SK-N-SH (cell line): Measurements from ENCODE around the gene WIPI1. TPM values are rescaled to one million over a fixed set of nuclear protein-coding genes. Genes with fewer than 3 reads are reported as not detected.
A peak's percentile ranks its signal among the peaks of the same experiment; 100 is the strongest.
"Not testable (repeated sequence)": the region's sequence is repeated elsewhere in the genome, so short reads cannot be mapped to it uniquely, and the experiment has no call there.

ENCODE experiments used
- CTCF ChIA-PET: fragments of 300-600, 350-600 bp; formaldehyde crosslinking; extraction: SDS; loops from one replicate; lab custom pipeline; 2021; lab: Yijun Ruan, JAX
- POLR2A ChIA-PET: fragments of 350-600 bp; sonication (Branson Sonifier 250); formaldehyde crosslinking; extraction: SDS; loops from one replicate; lab custom pipeline; 2020; ENCODE audit warnings: antibody characterized with exemption, inconsistent platforms; lab: Yijun Ruan, JAX
- DNase-seq: peaks from one replicate; pipeline ENCODE4 v3.0.0; 2012
- H2AFZ ChIP-seq: fragments of 200-600 bp; sonication (generic); 2 replicates; pipeline ENCODE4 v1.8.1; 2016; ENCODE audit warnings: antibody characterized with exemption, mild to moderate bottlenecking, low read depth
- H3F3A ChIP-seq: fragments of 200-600 bp; sonication (generic); replicated peaks from 2 replicates; pipeline ENCODE3; 2016; ENCODE audit warnings: antibody characterized with exemption, mild to moderate bottlenecking; ENCODE audit not compliant: insufficient read depth
- H3K27ac ChIP-seq, 2 experiments: fragments of 200-500 bp in 1 of 2; fragments of 200-600 bp in 1 of 2; sonication (Bioruptor generic) in 1 of 2; sonication (generic), shearing (Covaris generic) in 1 of 2; 2 replicates each; pipeline versions ENCODE4 v1.5.1 to v1.6.1; 2014 to 2016; ENCODE audit warnings: low read depth in 2 of 2, inconsistent platforms in 1 of 2, low read length in 1 of 2, mild to moderate bottlenecking in 1 of 2, mixed read lengths in 1 of 2
- H3K27me3 ChIP-seq: fragments of 200-600 bp; sonication (generic), shearing (Covaris generic); 2 replicates; pipeline ENCODE4 v1.6.1; 2016; ENCODE audit warnings: mixed run types; ENCODE audit not compliant: insufficient read depth
- H3K36me3 ChIP-seq, 2 experiments: fragments of 200-500 bp in 1 of 2; fragments of 200-600 bp in 1 of 2; sonication (Bioruptor generic) in 1 of 2; sonication (generic) in 1 of 2; replicated peaks in 1 of 2; 2 replicates each; pipeline versions ENCODE3 to v1.5.1; 2014 to 2016; ENCODE audit warnings: low read length in 1 of 2, mild to moderate bottlenecking in 1 of 2; ENCODE audit not compliant: insufficient read depth in 2 of 2, control insufficient read depth in 1 of 2
- H3K4me1 ChIP-seq, 2 experiments: fragments of 200-500 bp in 1 of 2; fragments of 200-600 bp in 1 of 2; sonication (Bioruptor generic) in 1 of 2; sonication (generic), shearing (Covaris generic) in 1 of 2; 2 replicates each; pipeline versions ENCODE4 v1.5.1 to v1.6.1; 2014 to 2016; ENCODE audit warnings: low read depth in 1 of 2, low read length in 1 of 2, mixed run types in 1 of 2; ENCODE audit not compliant: insufficient read depth in 2 of 2, control insufficient read depth in 1 of 2
- H3K4me2 ChIP-seq: fragments of 200-600 bp; sonication (generic), shearing (Covaris generic); 2 replicates; pipeline ENCODE4 v1.6.1; 2017; ENCODE audit warnings: mixed run types
- H3K4me3 ChIP-seq, 2 experiments: fragments of 200-500 bp in 1 of 2; fragments of 200-600 bp in 1 of 2; sonication (Bioruptor generic) in 1 of 2; sonication (generic), shearing (Covaris generic) in 1 of 2; 2 replicates each; pipeline versions ENCODE4 v1.5.1 to v1.8.1; 2014 to 2016; ENCODE audit warnings: low read depth in 2 of 2, inconsistent platforms in 1 of 2, low read length in 1 of 2, mild to moderate bottlenecking in 1 of 2, mixed read lengths in 1 of 2, moderate library complexity in 1 of 2
- H3K79me2 ChIP-seq: fragments of 200-600 bp; sonication (generic); 2 replicates; pipeline ENCODE4 v1.8.1; 2017; ENCODE audit warnings: mild to moderate bottlenecking; ENCODE audit not compliant: insufficient read depth
- H3K9ac ChIP-seq: fragments of 200-600 bp; sonication (generic); 2 replicates; pipeline ENCODE4 v1.6.1; 2017; ENCODE audit warnings: mixed run types
- H3K9me2 ChIP-seq: fragments of 200-600 bp; sonication (generic); 2 replicates; pipeline ENCODE4 v1.6.1; 2017; ENCODE audit warnings: mixed run types
- H3K9me3 ChIP-seq: fragments of 200-600 bp; sonication (generic); 2 replicates; pipeline ENCODE4 v1.6.1; 2017; ENCODE audit warnings: mixed run types, mild to moderate bottlenecking, moderate library complexity
- H4K20me1 ChIP-seq: fragments of 200-600 bp; sonication (generic); 2 replicates; pipeline ENCODE4 v1.6.1; 2017; ENCODE audit warnings: mild to moderate bottlenecking, mixed run types; ENCODE audit not compliant: insufficient read depth
- WGBS: methylation state at CpG from one replicate; pipeline ENCODE4 v1.1.6; 2017; ENCODE audit warnings: low lambda C conversion rate; 5-methylcytosine and 5-hydroxymethylcytosine counted together
- polyA plus RNA-seq, 3 experiments: library from polyadenylated mRNA; depleted of rRNA; stranded (reverse); fragments of >200 nt; gene quantifications; 2 replicates each; pipeline ENCODE4 v1.2.3, GENCODE V29; 2012

WIPI1 gene
- polyA plus RNA-seq, 1 of the 3 experiments (the other 2 are of a cell fraction), result 52.7 TPM

GRCh38 chr17:68414901-68415300 is 42.4 kb downstream of the WIPI1 start:
- H3K4me2 ChIP-seq, H4K20me1 ChIP-seq, POLR2A ChIA-PET, H3K36me3 ChIP-seq, H3K27me3 ChIP-seq, H3K9ac ChIP-seq, DNase-seq, H3K9me2 ChIP-seq, H3K4me1 ChIP-seq, H3K9me3 ChIP-seq, H2AFZ ChIP-seq, H3K27ac ChIP-seq, H3K4me3 ChIP-seq, H3K79me2 ChIP-seq, H3F3A ChIP-seq: not testable (repeated sequence)
- CTCF ChIA-PET, result interaction anchor here (1.0 to 3.1 kb wide), 3 partner anchors 16 to 21 kb away, joined by 4 to 19 read pairs (median 4); no protein-coding TSS in a partner anchor

- peak overlapping the region; percentile 59; the same call in 1 of the 2 replicates for H2AFZ ChIP-seq
- peak overlapping the region; percentile 62; the same call in 1 of the 2 replicates for H3K4me2 ChIP-seq
- not testable (repeated sequence) for H3K9me3 ChIP-seq
These were observed 43.4 kb downstream of the WIPI1 start for GRCh38 chr17:68413597-68414560.

GRCh38 chr17:68407656-68408055 is 49.6 kb downstream of the WIPI1 start:
- DNase-seq, H2AFZ ChIP-seq, H4K20me1 ChIP-seq, H3F3A ChIP-seq, H3K4me2 ChIP-seq, H3K36me3 ChIP-seq, H3K27me3 ChIP-seq, H3K9me3 ChIP-seq, H3K27ac ChIP-seq, H3K4me1 ChIP-seq, H3K4me3 ChIP-seq, H3K79me2 ChIP-seq, H3K9ac ChIP-seq, POLR2A ChIA-PET, H3K9me2 ChIP-seq: not testable (repeated sequence)
- WGBS, result 3% methylated on average over 1 of the region's 1 CpG
- CTCF ChIA-PET, result interaction anchor here (0.8 to 1.4 kb wide), 2 partner anchors 9 to 16 kb away, joined by 3 to 7 read pairs; no protein-coding TSS in a partner anchor

More at GRCh38 chr17:68413597-68414560, 43.4 kb downstream of the WIPI1 start:
- DNase-seq, H3K79me2 ChIP-seq, H4K20me1 ChIP-seq, H3K9me2 ChIP-seq, H3F3A ChIP-seq, H3K9ac ChIP-seq, H3K36me3 ChIP-seq, H3K27ac ChIP-seq, POLR2A ChIA-PET, H3K27me3 ChIP-seq, H3K4me1 ChIP-seq: not testable (repeated sequence)
- peak overlapping the region; percentile 34 to 60 for H3K4me3 ChIP-seq
- CTCF ChIA-PET, result interaction anchor here (1.0 to 3.1 kb wide), 4 partner anchors 15 to 45 kb away, joined by 3 to 19 read pairs (median 4); no protein-coding TSS in a partner anchor
- WGBS, result 5% methylated on average over 18 of the region's 34 CpGs

GRCh38 chr17:68403837-68404236 is 53.5 kb downstream of the WIPI1 start:
- CTCF ChIA-PET, result interaction anchor here (1.0 kb wide), 1 partner anchor 132 kb away, joined by 3 read pairs; no protein-coding TSS in a partner anchor
- H4K20me1 ChIP-seq, H3K79me2 ChIP-seq, H3K27ac ChIP-seq, H3K27me3 ChIP-seq, H3F3A ChIP-seq, H3K9me3 ChIP-seq, H2AFZ ChIP-seq, H3K36me3 ChIP-seq, POLR2A ChIA-PET, H3K4me3 ChIP-seq, DNase-seq, H3K9me2 ChIP-seq, H3K4me2 ChIP-seq, H3K4me1 ChIP-seq, H3K9ac ChIP-seq: not testable (repeated sequence)
- WGBS, result 72% methylated on average over 5 of the region's 5 CpGs
